GM18867 (cell line): Measurements from ENCODE around the gene ZFR.

Experiments
- ATAC-seq: cut with Tn5 transposase; IDR thresholded peaks from one replicate; pipeline ENCODE4 v1.9.1; 2021; ENCODE audit warnings: mild to moderate bottlenecking, moderate library complexity; ENCODE audit not compliant: unreplicated experiment

The ZFR gene

DNA sequence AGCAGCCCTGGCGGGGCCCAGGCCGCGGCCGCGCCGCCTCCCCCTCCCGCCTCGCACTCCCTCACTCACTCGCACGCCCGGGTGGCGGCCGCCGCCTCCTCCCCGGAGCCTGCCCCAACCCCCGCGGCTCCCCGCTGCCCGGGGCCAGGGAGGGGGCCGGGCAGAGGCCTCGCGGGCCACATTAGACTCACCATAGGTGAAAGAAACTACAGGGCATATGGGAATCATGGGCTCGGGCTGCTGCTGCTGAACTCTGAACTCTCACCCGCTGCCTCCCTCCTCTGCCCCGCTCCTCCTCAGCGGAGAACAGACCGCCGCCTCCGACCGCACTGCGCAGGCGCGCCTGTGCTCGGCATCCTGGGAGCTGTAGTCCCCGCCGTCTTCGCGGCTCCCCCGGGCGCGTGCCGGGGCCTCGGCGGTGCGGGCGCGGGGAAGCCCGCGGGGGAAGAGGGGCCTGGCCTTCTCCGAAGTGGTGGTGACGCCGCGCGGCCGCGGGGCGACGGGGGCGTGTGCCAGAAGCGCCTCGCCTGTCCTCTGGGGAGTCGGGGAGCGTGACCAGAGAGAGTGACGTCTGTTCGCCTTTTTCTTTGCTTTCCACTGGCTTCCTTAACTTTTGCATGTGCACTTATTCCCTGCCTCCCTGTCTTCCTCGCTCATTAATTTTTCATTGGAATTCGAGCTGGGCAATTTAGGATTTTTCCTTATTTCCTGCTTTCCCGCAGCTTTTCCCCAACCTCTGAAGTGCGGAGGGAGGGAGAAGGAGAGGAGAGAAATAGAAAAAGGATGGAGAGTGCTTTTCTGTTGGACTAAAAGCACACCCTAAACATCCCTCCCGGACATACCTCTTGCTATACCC, at the start of gene ZFR:
Gene ZFR, minus strand, starts transcription at position 310 of the 856 bp plus-strand sequence. Its CDS starts 82 bp downstream, at position 228.
- peak; percentile 85 for ATAC-seq

DNA sequence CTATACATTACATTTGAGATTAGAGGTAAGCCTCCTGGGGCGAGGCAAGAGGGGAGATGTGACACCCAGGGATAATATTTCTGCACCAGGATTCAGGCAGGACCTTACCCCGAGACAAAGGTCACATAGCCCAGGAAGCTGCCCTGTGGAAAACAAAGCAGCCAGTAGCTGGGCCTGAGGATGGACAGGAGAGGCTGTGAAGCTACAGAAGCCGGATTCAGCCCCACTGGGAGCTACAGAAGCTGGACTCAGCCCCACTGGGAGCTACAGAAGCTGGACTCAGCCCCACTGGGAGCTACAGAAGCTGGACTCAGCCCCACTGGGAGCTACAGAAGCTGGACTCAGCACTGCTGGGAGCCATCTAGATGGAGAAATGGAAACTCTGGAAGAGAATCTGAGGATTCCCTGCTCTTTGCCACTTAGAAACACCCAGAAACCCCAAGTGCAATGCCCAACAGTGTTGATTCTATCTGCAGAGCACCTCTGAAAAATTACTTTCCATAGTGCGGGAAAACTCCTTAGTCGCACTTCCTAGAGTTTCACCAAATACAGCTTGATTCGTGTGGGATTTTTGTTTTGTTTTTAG, 46.5 kb upstream of the ZFR start:
- no peak for ATAC-seq

DNA sequence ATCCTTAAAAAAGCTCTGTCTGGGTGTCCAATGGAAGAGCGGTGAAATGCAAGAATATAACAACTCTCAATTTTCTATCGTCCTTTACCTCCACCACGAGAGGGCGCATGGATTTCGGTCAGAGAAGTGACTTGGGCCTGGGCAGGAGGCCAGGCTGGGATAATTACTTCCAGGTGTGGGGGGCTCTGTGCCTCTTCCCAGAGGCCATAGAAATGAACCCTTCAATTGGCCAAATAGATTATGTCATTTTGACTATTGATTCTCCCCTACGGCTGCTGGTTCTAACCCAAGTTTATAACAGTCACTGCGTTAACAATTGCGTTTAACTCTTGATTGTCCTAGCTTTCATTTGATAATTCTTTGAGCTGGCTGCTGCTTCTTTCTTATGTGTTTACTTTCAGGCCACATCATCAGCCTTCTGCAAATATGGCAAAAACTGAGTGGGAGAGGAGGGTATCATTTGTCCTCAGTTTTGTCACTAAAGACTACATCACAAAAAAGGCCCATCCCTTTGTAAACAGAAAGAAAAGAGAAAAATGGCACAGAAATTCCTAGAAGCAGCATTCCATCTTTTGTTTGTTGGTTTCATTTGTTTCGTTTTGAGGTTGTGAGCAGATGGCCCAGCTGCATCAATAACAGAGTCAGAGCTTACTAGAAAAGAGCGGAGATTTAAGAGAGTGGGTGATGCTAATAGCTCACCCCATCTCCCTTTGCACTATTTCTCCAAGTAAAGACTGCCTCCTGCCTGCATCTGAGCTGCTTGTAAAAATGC, 45.4 kb upstream of the ZFR start:
- ATAC-seq = no peak

DNA sequence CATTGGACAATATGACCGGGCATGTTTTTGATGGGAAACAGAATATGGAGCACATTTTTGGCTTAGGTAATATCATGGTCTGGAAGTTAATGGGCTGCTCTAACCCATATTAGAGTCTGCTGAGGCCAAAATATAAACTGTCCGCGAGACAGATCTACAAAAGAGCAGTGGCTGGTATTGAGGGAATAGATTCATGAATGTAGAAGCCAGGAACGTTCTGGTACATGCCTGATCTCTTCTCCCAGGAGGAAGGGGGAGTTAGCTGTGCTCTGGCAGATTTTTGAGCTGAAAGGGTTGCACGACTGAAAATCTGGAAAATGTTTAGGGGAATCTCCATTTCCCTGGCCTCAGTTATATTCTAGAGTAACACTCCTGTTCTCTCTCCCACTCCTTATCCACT, 42.9 kb upstream of the ZFR start:
- ATAC-seq = no peak

DNA sequence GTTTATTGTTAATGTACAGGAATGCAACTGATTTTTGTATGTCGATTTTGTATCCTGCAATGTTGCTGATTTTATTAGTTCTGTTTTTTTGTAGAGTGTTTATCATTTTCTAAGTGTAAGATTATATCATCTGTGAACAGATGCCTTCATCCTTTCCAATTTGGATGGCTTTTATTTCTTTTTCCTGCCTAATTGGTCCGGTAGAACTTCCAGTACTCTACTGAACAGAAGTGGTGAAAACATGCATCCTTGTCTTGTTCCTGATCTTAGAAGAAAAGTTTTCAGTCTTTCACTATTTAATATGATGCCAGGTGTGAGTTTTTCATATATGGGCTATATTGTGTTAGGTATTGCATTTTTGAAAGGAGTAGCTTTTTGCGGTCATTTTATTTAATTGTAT, 42.5 kb upstream of the ZFR start:
- no peak for ATAC-seq

DNA sequence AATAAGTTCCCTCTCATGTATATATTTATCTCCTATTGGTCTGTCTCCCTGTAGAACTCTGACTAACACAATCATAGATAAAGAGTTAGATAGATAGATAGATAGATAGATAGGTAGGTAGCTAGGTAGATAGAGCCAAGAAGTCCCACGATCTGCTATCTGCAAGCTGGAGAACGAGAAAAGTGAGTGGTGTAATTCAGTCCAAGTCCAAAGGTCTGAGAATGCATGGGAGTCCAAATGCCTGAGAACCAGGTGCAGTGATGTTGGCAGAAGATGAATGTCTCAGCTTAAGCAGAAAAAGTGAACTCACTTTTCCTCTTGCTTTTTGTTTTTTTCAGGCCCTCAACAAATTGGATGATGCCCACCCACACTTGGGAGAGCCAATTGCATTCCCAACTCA, 37.7 kb upstream of the ZFR start:
- no peak for ATAC-seq

DNA sequence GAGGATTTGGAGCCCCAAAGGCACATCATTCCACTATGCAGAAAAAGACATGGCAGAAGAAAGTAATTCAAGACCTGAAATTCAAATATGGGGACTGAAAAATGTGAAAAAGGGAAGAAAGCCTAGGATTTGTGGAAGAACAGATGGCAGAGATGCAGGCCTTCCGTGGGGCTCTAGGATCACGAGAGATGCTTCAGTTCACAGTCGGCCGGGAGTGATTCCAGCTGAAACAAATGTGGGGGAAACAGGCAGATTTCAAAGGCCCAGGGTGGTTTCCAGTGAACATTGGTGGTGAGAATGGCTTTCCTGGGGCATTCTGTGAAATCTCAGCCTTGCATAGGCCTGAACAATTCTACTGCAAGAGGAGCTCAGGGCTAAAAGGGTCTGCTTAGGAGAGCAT, 34.6 kb upstream of the ZFR start:
- no peak for ATAC-seq

DNA sequence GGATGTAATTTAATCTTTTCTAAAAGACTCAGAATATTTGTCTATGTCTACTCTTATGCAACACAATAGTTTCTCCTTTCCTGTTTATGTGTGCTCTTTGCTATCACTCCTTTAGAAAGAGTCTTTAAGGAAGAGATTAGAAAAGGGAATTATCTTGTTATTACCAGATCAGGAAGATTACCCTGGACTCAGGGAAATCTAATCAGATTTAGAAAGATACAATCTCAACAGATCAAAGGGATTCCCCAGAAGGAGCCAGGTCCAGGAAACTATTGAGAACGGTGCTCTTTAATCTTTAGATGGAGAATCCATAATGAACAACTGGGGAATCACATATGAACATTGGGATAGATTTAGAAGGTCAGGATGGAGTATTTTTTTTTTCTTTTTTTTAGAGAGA, 32.4 kb upstream of the ZFR start:
- no peak for ATAC-seq

DNA sequence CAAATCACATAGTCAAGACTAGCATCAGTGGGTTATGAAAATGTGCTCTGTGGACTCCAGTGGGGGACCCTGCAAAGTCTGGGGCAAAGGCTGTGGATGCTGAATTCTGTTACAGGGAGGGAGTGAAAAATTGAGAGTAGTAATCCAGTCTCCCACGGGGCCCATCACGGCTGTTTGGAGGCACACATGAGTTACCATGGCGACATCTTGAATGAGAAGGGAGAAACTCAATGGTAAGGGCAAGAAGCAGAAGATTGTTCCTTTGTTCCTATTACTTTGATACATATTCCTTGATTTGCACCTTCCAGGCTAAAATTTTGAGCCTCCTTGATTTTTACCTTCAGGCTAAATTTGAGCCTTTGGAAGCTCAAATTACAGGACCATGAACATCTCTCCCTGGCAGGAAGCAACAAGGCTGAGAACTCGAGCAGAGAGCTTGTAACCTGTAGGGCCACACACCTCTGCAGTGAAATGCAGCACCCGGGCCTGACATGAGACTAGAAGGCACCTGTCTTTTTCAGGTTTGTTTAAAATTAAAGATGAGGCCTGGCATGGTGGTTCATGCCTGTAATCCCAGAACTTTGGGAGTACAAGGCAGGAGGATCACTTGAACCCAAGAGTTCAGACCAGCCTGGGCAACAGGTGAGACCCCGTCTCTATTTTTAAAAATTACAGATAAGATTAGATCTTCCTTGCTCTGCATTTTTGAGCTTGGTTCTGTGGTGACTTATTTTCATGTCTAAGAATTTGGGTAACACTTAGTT, 31.0 kb upstream of the ZFR start:
- ATAC-seq = no peak

DNA sequence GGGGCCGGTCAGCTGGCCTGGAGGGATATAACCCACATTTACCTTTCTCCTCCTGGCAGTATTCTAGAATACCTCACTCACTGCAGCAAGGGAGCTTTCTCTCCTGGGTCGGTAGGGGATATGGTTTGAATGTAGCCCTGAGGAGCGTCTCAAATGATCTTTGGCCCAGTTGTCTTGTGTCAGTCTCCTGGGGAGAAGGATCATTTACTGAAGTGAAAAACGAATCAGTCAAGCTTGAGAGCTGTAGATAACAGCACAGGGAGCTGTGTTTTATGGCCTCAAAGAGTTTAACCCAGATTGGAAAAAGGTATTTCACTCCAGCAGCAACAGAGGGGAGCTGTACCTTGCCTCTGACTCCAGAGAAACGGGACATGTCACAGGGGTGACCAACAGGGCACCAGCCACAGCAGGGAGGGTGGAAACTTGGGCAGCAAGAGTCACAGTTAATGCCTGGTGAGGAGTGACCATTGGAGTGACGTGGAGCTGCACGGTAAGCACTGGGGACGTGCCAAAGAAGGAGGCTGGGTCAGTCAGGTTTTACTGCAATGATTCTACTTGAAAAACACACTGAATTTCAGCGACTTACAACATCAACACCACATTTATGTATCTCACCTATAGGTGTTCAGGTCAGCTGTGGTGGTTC, 29.8 kb upstream of the ZFR start:
- ATAC-seq = no peak

DNA sequence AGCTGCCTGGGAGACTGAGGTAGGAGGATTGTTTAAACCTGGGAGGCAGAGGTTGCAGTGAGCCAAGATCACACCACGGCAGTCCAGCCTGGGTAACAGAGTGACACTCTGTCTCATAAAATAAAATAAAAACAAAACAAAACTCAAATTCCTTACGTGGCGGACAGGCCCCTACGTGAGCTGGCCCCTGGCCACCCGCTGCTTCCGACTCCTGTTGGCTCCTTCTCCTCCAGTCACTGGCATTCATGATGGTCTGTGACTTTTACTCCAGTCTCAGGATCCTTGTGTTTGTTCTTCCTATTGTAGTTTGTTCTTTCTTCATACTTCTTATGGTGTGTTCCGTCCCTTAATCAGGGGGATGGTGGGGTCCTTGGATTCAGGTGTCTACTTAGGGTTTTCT, 28.5 kb upstream of the ZFR start:
- ATAC-seq = no peak

DNA sequence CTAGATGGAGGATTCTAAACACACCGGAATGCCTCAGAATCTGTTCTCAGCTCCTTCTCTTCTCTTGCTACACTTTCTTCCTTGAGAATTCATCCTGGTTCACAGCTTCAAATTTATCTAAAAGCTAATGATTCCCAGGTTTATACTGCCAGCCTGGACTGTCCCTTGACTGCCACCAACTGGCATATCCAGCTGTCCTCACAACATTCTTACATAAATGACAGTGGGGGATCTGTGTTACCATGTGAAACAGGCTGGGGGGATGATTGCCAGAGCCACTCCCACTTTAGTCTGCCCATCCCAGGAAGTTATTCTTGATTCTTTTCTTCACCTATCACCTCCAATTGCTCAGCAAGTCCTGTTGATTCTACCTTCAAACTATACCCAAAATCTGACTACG, 27.2 kb upstream of the ZFR start:
- ATAC-seq = no peak

DNA sequence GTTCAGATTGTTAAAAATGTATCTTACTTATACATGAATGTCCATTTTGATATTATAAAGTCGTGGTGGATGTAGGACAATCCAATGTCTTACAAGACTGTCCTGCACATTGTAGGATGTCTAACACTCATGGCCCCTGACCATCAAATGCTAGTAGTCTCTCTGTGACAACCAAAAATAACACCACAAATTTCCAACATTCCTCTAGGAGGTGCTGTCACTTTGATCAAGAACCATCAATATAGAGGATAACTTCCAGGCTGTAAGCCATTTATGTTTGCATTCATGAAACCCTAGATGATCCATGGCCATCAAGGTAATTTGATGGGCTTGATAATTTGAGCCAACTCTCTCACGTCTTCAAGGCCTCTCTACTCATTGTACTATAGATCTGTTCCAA, 20.5 kb upstream of the ZFR start:
- no peak for ATAC-seq

DNA sequence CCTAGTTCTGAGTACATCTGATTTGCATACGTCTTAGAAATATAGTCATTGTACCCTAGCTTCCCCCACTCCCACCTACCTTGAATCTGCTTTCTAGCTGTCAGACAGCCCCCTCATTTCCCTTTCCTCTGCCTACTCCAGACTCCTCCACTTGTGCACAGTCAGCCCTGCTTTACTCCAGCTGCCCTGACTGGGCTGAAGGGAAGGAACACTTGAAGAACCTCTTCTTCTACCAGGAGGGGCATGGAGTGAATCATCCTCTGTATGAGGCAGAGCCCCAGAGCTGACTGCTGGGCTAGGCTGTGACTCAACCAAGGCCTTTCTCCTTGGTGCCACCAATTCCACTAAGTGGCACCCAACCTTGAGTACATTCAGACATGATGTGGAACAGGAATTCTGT, 18.1 kb upstream of the ZFR start:
- ATAC-seq = no peak

DNA sequence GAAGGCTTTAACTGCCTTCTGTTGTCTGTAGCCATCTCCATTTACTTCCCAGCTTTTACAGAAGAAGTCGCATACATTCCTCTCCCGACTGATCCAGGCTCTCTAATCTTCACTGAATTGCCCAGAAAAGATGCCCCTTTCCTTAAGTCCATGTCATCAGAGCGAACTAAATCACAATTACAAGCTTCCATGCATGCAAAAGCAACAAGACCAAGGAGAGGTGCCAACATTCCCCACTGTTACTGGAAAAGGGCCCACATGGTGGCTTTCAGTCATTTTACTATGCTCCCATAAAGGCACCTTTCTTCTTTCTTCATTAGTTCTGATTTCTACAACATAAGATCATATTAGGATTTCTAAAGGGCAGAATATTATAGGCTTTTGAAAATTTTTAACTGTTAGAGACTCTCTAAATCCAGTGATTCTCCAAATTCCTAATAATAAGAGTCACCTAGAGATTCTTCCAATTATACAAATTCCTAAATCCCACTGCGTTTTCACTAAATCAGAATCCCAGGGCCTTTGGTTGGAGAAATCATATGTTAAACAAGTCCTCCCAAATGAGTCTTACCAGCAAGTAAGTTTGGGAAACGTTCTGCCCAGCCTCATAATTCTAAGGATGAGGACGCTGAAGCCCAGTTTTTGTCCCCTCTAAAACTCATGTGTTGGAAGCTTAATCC, 17.0 kb upstream of the ZFR start:
- ATAC-seq = no peak

DNA sequence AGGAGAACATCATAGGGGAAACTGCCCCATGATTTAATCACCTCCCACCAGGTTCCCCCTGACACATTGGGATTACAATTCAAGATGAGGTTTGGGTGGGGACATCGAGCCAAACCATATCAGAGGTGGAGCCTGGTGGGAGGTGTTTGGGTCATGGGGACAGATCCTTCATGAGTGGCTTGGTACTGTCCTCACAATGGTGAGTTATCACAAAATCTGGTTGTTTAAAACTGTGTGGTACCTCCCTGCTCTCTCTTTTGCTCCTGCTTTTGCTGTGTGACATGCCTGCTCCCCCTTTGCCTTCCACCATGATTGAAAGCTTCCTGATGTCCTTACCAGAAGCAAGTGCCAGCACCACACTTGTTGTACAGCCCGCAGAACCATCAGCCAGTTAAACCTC, 16.2 kb upstream of the ZFR start:
- ATAC-seq = no peak

DNA sequence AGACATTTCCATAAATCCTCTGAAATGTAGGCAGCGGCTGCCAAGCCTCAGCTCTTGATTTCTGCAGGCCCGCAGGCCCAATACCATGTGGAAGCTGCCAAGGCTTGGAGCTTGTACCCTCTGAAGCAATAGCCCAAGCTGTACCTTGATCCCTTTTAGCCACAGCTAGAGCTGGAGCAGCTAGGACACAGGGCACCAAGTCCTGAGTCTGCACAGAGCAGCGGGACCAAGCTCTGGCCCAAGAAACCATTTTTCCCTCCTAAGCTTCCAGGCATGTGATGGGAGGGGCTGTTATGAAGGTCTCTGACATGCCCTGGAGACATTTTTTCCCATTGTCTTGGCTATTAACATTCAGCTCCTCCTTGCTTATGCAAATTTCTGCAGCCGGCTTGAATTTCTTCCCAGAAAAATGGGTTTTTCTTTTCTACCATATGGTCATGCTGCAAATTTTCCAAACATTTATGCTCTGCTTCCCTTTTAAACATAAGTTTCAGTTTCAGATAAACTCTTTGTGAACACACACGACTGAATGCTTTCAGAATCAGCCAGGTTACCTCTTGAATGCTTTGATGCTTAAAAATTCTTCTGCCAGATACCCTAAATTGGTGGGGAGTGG, 14.4 kb upstream of the ZFR start:
- no peak for ATAC-seq

DNA sequence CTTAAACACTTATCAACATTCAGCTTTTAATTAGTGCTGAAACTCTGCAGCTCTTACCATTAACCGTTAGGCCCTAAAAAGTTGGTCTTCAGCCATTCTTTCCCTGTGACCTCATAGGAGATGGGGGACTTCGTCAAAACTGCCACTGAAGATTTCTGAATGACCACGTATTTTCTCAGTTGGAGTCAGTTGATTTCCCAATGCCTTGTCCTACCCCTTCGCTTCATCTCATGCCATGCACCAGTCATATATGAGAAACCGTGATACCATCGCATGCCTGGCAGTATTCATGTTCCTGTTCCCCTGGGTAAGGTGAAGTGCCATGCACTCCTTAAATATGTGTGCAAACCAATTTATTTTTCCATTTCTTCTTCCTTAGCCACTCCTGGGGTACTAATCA, 10.8 kb upstream of the ZFR start:
- ATAC-seq = no peak

DNA sequence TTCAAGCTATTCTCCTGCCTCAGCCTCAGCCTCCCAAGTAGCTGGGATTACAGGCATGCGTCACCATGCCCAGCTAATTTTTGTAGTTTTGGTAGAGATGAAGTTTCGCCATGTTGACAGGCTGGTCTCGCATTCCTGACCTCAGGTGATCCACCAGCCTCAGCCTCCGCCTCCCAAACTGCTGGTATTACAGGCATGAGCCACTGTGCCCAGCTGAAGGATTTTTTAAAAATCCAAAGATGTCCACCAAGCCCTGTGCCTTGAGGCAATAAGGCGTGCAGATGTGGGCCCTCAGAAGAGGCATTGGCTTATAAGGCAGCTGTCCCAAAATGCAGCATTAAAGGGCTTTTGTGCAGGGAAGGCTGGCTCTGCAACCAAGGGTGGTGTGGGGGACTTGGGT, 10.3 kb upstream of the ZFR start:
- no peak for ATAC-seq

DNA sequence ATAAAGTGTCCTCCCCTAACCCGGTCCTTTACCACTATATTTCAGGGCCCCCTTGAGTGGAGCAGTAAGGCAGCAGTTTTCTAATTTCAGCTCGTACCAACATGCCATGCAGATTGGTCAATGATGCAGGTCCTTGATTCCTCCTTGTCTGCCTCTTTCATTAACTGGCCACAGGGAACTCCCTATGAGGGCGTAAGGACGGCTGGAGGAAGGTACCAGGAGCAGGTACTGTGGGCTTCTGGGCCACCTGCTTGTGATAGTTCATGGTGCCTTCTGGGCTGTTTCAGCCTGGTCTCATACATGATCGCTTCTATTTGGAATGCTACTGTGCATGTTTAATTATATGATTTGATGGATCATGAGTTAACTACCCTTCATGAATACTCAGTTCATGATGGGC, 9.4 kb upstream of the ZFR start:
- no peak for ATAC-seq
